Renal cortex interstitium (tissue), 11 donors: ENCODE results near the gene CFAP251. TPM values are rescaled to one million over a fixed set of nuclear protein-coding genes. Genes with fewer than 3 reads are reported as not detected.
"Not testable (repeated sequence)": the region's sequence is repeated elsewhere in the genome, so short reads cannot be mapped to it uniquely, and the experiment has no call there.

Experiments
- DNase-seq, 11 donors: peaks; one replicate each; pipeline ENCODE4 v3.0.0-alpha.2; 2013; ENCODE audit warnings: low read depth in 9 of 11, low spot score in 4 of 11; ENCODE audit errors: extremely low read depth in 1 of 11
- polyA plus RNA-seq, 3 donors: library from polyadenylated mRNA; unstranded; fragments of 120-200 nt; gene quantifications; one replicate each; pipeline ENCODE4 v1.2.1, GENCODE V29; 2013; ENCODE audit not compliant: insufficient read length in 3 of 3

The CFAP251 gene
- polyA plus RNA-seq, 3 donors: 9.2 to 17.1 (median 12.7) TPM

DNA sequence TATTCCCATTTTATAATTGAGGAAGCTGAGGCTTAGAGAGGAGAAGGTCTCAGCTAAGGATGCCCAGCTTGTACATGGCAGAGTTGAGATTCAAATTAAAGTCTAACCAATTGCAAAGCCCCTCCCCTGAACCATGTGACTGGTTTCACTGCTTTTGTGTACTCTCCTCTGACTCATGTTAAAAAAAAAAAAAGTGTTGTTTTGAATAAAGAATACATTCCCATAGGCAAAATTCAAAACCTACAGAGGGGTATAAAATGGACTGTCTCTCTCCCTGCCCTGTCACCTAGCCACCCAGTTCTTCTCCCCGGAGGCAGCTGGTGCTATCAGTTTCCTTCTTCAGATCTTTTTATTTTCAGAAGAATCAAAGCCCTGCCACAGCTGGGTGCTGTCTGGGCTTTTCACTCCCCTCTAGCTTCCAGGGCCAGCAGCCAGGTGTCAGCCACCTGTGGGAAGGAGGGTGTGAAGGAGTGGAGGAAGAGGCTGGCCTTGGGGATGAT lies 24.4 kb upstream of the CFAP251 start:
- peak in 2 of 11 donors; percentile 22 to 33 for DNase-seq

GRCh38 chr12:121894633-121895032 lies 23.8 kb upstream of the CFAP251 start:
- DNase-seq: peak in 2 of 11 donors; percentile 26 to 52

DNA sequence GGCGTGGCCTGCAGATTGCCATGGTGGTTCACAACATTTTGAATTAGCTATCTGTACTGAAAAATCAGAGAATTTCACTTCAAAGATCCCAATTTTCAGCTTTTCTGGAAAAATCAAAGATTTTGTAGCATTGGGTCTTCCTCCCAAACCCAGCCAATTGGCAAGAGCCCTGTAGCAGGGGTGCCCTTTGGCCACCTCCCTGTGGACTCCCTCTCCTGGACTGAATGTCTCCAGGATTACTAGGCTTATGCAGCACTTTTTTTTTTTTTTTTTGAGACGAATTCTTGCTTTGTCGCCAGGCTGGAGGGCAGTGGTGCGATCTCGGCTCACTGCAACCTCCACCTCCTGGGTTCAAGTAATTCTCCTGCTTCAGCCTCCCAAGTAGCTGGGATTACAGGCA lies 20.1 kb upstream of the CFAP251 start:
- DNase-seq: no peak

GRCh38 chr12:121899590-121899989 lies 18.8 kb upstream of the CFAP251 start:
- DNase-seq: no peak

- DNase-seq: no peak
These were observed 15.2 kb upstream of the CFAP251 start for GRCh38 chr12:121903202-121903601.

GRCh38 chr12:121905746-121906145 lies 12.6 kb upstream of the CFAP251 start:
- no peak for DNase-seq

- DNase-seq: no peak
These were observed 9.7 kb upstream of the CFAP251 start for GRCh38 chr12:121908702-121909101.

DNA sequence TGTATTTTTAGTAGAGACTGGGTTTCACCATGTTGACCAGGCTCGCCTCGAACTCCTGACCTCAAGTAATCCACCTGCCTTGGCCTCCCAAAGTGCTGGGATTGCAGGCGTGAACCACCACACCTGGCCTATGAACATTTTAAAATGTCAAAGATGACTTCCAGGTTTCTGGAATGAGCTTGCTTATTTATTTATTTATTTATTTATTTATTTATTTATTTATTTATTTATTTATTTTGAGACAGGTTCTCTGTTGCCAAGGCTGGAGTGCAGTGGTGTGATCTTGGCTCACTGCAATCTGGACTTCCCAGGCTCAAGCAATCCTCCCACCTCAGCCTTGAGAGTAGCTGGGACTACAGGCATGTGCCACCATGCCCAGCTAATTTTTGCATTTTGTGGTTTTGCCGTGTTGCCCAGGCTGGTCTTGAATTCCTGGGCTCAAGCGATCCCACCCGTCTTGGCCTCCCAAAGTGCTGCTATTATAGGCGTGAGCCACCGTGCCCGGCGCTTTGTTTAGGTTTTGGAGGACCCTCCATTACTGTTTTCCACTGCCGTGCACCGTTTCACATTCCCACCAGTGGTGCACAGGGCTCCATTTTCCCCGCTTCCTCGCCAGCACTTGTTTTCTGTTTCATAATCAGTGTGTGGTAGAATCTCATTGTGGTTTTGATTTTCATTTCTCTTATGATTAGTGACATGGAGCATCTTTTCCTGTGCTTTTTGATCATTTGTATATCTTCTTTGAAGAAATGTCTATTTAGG lies 6.4 kb upstream of the CFAP251 start:
- DNase-seq: no peak

DNA sequence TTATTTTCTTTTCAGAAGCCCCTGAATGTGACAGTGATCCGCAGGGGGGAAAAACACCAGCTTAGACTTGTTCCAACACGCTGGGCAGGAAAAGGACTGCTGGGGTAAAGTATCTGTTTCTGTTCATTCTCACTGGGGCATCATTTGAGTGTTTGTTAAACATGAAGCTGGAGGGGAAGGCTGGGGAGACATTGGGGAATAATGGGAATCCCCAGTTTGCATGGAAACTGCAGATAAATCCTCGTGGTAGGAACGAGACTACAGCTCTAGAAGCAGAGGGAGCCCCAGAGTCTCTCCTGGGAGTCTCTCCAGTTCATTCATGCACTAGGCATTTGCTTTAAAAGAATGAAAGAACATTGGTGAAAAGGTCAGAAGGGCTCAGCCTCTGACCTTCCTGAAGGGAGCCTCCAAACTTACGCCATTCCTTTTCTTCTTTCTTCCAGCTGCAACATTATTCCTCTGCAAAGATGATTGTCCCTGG lies 2.5 kb upstream of the CFAP251 start:
- no peak for DNase-seq

DNA sequence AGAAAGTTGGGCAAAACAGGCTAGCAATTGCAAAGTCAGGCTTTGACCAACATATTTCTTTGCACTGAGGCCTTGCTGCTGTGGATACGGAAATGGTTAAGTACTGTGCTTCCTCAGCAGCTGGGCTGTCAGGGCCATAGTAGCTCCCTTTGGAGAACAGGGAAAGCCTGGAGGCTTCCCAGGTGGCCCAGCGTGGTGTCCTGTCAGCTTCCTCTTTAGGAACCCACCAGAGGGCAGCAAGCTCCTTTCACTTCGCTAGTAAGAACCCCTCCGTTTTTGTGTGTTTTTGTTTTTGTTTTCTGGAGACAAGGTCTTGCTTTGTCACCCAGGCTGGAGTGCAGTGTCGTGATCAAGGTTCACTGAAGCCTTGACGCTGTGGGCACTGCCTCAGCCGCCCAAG lies 1.7 kb upstream of the CFAP251 start:
- peak in 3 of 11 donors; percentile 22 to 63 (median 28) for DNase-seq

- DNase-seq: no peak
These were observed 267 bp downstream of the CFAP251 start for GRCh38 chr12:121918679-121919038.

- no peak for DNase-seq
These were observed 2.7 kb downstream of the CFAP251 start for GRCh38 chr12:121921066-121921465.

DNA sequence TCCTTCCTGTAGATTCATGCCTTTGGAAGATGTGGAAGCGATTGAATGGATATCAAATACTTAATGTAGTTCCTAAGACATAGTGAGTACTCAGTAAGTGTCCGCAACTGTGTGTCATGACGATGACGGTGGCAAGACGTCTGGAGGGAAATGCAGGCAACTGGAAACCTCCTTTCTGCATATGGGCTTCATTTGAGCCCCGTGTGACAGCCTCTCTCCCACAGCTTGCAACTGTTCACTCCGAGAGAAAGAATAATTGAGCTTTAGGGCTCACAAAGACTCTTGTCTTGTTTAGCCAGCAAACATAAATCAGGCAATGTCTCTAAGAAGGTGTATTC lies 6.9 kb downstream of the CFAP251 start:
- DNase-seq: peak in 7 of 11 donors; percentile 18 to 38 (median 32)

- no peak for DNase-seq
These were observed 8.7 kb downstream of the CFAP251 start for GRCh38 chr12:121926874-121927706.

GRCh38 chr12:121927813-121928212 lies 9.4 kb downstream of the CFAP251 start:
- DNase-seq: no peak

DNA sequence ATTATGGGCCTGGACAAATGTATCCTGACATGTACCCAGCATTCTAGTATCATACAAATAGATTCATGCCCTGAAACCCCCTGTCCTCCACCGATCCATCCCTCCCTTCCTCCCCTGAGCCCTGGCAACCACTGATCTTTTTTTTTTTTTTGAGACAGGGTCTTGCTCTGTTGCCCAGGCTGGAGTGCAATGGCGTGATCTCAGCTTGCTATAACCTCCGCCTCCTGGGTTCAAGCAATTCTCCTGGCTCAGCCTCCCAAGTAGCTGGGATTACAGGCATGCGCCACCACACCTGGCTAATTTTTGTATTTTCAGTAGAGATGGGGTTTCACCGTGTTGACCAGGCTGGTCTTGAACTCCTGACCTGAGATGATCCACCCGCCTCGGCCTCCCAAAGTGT lies 11.2 kb downstream of the CFAP251 start:
- not testable (repeated sequence) for DNase-seq

DNA sequence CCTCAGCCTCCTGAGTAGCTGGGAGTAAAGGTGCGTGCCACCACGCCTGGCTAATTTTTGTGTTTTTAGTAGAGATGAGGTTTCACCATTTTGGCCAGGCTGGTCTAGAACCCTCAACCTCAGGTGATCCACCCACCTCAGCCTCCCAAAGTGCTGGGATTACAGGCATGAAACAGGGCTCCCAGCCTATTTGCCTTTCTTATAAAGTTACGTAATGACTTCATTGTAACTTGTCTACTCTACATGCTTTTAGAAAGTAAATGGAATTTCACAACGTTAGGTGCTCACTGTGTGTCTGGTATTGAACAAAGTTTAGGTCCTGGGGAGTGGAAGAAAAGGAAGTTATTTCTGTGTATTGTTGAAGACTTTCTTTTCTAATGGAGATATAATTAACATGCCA lies 12.5 kb downstream of the CFAP251 start:
- DNase-seq: no peak

GRCh38 chr12:121932176-121932536 lies 13.8 kb downstream of the CFAP251 start:
- no peak for DNase-seq

DNA sequence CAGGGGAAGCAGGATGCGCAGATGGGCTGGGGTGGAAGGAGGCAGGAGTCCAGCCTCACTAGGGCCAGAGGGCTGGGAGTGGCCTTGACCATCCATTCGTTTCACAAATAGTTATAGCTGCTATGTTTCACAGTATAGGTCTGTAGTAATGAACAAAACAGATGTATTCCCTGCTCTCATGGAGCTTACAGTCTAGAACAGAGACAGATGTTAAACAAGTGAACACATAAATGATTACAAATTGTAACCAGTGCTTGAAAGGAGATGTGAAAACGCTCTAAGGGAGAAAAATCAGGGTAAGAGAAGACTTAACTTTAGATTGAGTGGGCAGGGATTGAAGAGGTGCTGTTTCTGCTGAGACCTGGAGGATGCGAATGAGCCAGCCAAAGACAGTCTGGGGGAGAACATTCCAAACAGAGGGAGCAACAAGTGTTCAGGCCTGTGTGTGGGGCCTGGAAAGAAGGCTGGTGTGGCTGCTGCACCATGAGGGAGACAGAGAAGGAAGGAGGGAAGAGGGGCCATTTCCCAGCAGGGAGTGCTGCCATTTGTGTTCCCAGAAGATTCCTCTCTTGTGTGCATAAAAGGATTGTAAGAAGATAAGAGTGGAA lies 14.6 kb downstream of the CFAP251 start:
- DNase-seq: no peak
